ENCODE measurements around the gene RAPH1.

- no peak for TF ChIP-seq SPI1 (IDR thresholded peaks at IDR 0.05; ENCODE audit: borderline replicate concordance, low read depth)
- TF ChIP-seq, protein P1, sequence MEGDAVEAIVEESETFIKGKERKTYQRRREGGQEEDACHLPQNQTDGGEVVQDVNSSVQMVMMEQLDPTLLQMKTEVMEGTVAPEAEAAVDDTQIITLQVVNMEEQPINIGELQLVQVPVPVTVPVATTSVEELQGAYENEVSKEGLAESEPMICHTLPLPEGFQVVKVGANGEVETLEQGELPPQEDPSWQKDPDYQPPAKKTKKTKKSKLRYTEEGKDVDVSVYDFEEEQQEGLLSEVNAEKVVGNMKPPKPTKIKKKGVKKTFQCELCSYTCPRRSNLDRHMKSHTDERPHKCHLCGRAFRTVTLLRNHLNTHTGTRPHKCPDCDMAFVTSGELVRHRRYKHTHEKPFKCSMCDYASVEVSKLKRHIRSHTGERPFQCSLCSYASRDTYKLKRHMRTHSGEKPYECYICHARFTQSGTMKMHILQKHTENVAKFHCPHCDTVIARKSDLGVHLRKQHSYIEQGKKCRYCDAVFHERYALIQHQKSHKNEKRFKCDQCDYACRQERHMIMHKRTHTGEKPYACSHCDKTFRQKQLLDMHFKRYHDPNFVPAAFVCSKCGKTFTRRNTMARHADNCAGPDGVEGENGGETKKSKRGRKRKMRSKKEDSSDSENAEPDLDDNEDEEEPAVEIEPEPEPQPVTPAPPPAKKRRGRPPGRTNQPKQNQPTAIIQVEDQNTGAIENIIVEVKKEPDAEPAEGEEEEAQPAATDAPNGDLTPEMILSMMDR (IDR thresholded peaks at IDR 0.05; ENCODE audit: insufficient read depth, low read length) = no peak
- no peak for TF ChIP-seq GABPA (IDR thresholded peaks at IDR 0.05; ENCODE audit: low read depth)
- TF ChIP-seq REST (IDR thresholded peaks at IDR 0.05; ENCODE audit: insufficient replicate concordance, low read depth) = no peak
These were observed 134.1 kb downstream of the RAPH1 start for GRCh38 chr2:203400805-203401585.

Measured in HL-60 (cell line).